Fibroblast of villous mesenchyme (primary cell): Measurements from ENCODE around the gene PAK6. TPM values are rescaled to one million over a fixed set of nuclear protein-coding genes. Genes with fewer than 3 reads are reported as not detected.

Experiments used
- DNase-seq: peaks from one replicate; pipeline ENCODE4 v3.0.0-alpha.2; 2010; ENCODE audit warnings: low read depth
- H3K4me3 ChIP-seq: 2 replicates; pipeline ENCODE4 v1.5.1; 2011; ENCODE audit warnings: low read depth, mild to moderate bottlenecking, low read length
- total RNA-seq: library from RNA; depleted of rRNA; stranded (reverse); fragments of >200 nt; gene quantifications from 2 replicates; pipeline ENCODE4 v1.2.3, GENCODE V29; 2012
- TF ChIP-seq, protein P1 (sequence below): IDR thresholded peaks from 2 replicates; pipeline ENCODE4 v1.5.1; 2012; ENCODE audit warnings: low read depth, mild to moderate bottlenecking, low read length; ENCODE audit not compliant: insufficient read depth

PAK6 gene
- total RNA-seq, 1 donor: under 0.01 TPM

DNA sequence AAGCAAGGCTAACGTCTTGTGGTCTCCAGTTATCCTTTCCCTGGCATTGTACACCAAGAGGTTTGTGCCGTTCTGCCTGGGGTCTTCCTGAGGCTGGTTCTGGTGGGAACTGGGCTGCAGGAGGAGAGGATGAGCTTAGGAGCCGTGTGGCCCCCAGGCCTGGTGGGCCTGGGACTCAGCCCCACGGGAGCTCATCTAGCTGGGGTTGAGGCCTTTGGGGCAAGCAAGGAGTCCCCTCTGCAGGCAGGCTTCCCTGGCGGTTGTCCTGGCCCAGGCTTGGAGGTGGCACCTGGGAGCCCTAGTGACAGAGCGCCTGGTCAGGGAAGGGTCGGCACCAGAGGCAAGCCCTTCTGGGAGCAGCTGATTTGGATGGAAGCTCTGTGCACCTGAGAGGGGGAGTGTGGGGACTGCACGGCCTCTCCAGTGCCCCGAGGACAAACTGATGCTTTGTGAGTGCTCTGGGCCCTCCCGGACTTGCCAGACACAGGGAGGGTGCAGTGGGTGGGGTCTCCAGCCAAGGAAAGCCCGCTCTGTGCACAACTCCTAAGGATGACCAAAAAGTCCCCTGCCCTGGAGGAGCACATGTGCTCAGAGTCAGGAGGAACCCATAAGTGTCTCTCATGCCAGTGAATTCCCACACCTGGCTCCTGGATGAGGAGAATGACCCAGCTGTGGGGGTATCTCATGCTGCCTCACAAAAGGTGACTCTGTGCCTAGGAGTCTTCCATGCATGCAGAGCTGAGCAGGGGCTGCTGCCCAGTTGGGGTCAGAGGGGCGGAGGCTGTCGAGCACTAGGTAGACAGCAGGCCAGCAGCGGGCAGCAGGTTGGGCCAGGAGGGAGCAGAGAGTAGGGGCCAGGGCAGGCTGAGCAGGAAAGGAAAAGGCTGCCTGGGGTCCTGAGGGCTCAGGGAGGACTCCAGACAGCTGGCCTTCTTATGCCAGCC is 2.7 kb downstream of the PAK6 start:
- no peak overlapping the region for H3K4me3 ChIP-seq
- TF ChIP-seq, protein P1, sequence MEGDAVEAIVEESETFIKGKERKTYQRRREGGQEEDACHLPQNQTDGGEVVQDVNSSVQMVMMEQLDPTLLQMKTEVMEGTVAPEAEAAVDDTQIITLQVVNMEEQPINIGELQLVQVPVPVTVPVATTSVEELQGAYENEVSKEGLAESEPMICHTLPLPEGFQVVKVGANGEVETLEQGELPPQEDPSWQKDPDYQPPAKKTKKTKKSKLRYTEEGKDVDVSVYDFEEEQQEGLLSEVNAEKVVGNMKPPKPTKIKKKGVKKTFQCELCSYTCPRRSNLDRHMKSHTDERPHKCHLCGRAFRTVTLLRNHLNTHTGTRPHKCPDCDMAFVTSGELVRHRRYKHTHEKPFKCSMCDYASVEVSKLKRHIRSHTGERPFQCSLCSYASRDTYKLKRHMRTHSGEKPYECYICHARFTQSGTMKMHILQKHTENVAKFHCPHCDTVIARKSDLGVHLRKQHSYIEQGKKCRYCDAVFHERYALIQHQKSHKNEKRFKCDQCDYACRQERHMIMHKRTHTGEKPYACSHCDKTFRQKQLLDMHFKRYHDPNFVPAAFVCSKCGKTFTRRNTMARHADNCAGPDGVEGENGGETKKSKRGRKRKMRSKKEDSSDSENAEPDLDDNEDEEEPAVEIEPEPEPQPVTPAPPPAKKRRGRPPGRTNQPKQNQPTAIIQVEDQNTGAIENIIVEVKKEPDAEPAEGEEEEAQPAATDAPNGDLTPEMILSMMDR: no peak
- no peak for DNase-seq

GRCh38 chr15:40242213-40242599 is 3.3 kb downstream of the PAK6 start:
- no peak for DNase-seq
- no peak overlapping the region for H3K4me3 ChIP-seq
- TF ChIP-seq, protein P1: no peak

DNA sequence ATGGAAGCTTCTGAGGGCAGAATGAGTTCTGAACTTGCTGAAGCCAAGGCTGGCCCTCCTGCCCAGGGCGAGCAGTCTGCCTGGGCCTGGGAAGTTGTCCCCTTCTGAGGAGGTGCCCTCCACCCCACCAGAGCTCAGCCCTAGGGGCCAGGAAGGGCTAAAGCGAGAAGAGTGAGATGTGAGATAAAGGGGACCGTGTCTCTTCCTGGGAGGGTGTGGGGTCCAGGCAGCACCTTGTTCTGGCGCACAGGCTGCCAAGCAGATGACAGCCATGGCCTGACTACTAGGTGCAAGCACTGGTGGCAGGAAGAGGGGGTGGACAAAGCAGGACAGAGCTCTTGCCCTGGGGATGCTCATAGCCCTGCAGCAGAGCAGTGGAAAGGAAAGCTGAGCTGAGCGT is 3.7 kb downstream of the PAK6 start:
- no peak overlapping the region for H3K4me3 ChIP-seq
- TF ChIP-seq, protein P1: no peak
- no peak for DNase-seq

- no peak for DNase-seq
Observed at GRCh38 chr15:40243126-40243810, 4.4 kb downstream of the PAK6 start.

DNA sequence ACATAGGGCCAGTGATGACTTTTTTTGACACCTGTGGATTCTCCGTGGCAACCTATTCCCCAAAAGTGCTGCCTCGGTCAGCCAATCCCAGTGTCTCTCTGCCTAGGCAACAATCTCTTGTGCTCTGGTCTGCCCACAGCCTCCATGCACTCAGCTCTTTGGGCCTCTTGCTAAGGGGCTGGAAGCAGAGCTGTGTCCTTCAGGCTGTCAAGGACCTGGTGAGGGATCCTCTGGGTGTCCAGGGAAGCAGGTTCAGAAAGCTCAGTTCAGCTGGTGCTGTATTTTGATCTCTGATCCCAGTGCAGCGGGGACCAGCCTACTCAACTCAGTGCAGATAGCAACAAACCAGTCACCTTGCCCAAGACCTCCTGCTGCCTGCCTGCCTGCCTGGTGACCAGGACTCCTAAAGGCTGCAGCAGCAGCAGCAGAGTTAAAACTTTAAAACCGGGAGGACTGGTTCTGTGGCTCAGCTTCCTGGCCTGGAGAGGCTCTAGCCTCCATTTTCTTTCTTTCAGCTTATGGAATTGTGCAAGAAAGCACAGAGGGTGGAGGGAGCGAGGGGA is 6.2 kb downstream of the PAK6 start:
- H3K4me3 ChIP-seq: no peak overlapping the region
- DNase-seq: no peak
- TF ChIP-seq, protein P1: no peak

More at GRCh38 chr15:40243126-40243810, 4.4 kb downstream of the PAK6 start:
- no peak overlapping the region for H3K4me3 ChIP-seq
- TF ChIP-seq, protein P1: no peak

DNA sequence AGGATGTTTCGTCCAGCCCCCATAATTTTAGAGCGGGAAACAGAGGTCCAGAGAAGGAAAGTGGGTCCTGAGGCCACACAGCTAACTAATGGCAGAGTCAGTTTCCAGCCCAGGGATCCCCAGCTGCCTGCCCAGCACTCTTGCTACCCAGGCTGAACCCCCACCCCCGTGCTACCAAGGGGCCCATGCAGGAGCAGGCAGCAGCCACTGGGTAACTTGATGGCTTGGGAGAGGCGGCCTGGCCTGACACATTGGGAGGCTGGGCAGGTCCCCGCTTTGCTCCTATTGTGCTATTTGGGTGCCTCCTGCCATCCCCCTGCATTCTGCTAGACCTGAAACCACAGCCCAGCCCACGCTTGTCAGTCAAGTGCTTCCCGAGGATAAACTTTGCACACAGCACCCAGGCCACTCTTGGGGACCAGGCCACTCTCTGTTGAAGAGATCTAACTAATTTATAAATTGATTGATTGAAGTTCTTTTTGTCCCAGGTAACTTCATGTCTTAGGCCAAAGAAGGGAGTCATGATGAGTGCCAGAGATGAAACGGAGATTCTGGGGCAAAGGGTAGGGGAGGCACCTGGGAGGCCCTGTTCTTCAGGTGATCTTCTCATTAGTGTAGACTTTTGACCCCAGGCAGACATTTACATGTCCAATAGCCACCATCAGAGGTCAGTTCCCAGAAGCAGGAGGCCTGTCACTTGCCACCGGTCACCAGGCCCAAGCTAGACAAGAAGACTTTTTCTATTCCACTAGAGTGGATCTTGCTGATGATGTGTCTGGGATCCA is 7.0 kb downstream of the PAK6 start:
- no peak for DNase-seq
- TF ChIP-seq, protein P1: no peak
- H3K4me3 ChIP-seq: no peak overlapping the region
